ENCODE data around the gene POLE2.

The POLE2 gene

DNA sequence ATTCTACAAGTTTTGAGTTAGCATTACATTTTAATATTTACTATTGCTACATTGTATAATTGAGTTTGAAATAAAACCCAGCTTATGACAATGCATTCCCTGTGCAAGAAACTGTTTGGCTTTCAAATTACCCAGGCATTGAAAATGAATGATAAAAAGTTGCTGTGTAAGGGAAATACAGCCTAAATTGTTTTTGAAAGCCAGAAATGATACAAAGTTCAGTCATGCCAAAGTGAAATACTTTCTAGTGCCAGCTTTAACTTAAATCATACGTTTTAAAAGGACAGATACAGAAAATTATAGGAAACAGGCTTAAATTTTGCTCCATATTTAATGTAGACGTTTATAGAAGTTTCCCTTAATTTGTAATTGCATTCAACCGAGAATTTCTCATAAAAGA is 64.6 kb downstream of the POLE2 start:
- no peak for TF ChIP-seq CTCF (IDR thresholded peaks at IDR 0.05; ENCODE audit: low read depth, low read length)
- no peak for TF ChIP-seq EZH2phosphoT487 (IDR thresholded peaks at IDR 0.05; ENCODE audit: low read depth)
- peak overlapping the region; percentile 96 for H3K4me2 ChIP-seq (ENCODE audit: low read length)
- peaks cover 50% of the 10 kb centered on the region for H3K36me3 ChIP-seq (replicated peaks; ENCODE audit: low read depth, low read length)

DNA sequence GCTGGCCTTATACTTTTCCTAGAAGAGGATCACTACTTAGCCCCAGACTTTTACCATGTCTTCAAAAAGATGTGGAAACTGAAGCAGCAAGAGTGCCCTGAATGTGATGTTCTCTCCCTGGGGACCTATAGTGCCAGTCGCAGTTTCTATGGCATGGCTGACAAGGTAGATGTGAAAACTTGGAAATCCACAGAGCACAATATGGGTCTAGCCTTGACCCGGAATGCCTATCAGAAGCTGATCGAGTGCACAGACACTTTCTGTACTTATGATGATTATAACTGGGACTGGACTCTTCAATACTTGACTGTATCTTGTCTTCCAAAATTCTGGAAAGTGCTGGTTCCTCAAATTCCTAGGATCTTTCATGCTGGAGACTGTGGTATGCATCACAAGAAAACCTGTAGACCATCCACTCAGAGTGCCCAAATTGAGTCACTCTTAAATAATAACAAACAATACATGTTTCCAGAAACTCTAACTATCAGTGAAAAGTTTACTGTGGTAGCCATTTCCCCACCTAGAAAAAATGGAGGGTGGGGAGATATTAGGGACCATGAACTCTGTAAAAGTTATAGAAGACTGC is 65.9 kb downstream of the POLE2 start:
- H3K9me3 ChIP-seq (ENCODE audit: insufficient read depth, low read length) = no peaks in the 10 kb centered on the region
- peak overlapping the region; percentile 94 for H3K9ac ChIP-seq (ENCODE audit: low read length)
- TF ChIP-seq CTCF (IDR thresholded peaks at IDR 0.05; ENCODE audit: low read depth, low read length) = no peak
- TF ChIP-seq EZH2phosphoT487 (IDR thresholded peaks at IDR 0.05; ENCODE audit: low read depth) = no peak
- H3K27me3 ChIP-seq (ENCODE audit: low read depth, low read length) = no peaks in the 10 kb centered on the region
- H3K4me3 ChIP-seq (ENCODE audit: low read length) = peak overlapping the region; percentile 88
- no peak overlapping the region for H2AFZ ChIP-seq (ENCODE audit: low read depth, low read length)
- peaks cover 33% of the 10 kb centered on the region for H3K4me1 ChIP-seq (ENCODE audit: low read length)
- peak overlapping the region; percentile 96 for H3K4me2 ChIP-seq (ENCODE audit: low read length)
- 0 out of 2 replicates have a peak overlapping the region, but pooled peaks have one; percentile 0 for H3K27ac ChIP-seq (ENCODE audit: low read length)
- H3K79me2 ChIP-seq (ENCODE audit: low read length) = peaks cover 99% of the 10 kb centered on the region
- peaks cover 58% of the 10 kb centered on the region for H3K36me3 ChIP-seq (replicated peaks; ENCODE audit: low read depth, low read length)
- peaks cover 44% of the 10 kb centered on the region for H4K20me1 ChIP-seq (ENCODE audit: insufficient read depth, low read length)

More for the DNA sequence above, 64.6 kb downstream of the POLE2 start:
- peak overlapping the region; percentile 3; the same call in 1 of the 2 replicates for H3K27ac ChIP-seq (ENCODE audit: low read length)
- peaks cover 30% of the 10 kb centered on the region for H3K4me1 ChIP-seq (ENCODE audit: low read length)
- peaks cover 33% of the 10 kb centered on the region for H4K20me1 ChIP-seq (ENCODE audit: insufficient read depth, low read length)
- H3K9me3 ChIP-seq (ENCODE audit: insufficient read depth, low read length) = no peaks in the 10 kb centered on the region
- H3K79me2 ChIP-seq (ENCODE audit: low read length) = peaks cover 98% of the 10 kb centered on the region
- no peaks in the 10 kb centered on the region for H3K27me3 ChIP-seq (ENCODE audit: low read depth, low read length)
- no peak overlapping the region for H2AFZ ChIP-seq (ENCODE audit: low read depth, low read length)
- peak overlapping the region; percentile 88 for H3K4me3 ChIP-seq (ENCODE audit: low read length)
- peak overlapping the region; percentile 94 for H3K9ac ChIP-seq (ENCODE audit: low read length)

DNA sequence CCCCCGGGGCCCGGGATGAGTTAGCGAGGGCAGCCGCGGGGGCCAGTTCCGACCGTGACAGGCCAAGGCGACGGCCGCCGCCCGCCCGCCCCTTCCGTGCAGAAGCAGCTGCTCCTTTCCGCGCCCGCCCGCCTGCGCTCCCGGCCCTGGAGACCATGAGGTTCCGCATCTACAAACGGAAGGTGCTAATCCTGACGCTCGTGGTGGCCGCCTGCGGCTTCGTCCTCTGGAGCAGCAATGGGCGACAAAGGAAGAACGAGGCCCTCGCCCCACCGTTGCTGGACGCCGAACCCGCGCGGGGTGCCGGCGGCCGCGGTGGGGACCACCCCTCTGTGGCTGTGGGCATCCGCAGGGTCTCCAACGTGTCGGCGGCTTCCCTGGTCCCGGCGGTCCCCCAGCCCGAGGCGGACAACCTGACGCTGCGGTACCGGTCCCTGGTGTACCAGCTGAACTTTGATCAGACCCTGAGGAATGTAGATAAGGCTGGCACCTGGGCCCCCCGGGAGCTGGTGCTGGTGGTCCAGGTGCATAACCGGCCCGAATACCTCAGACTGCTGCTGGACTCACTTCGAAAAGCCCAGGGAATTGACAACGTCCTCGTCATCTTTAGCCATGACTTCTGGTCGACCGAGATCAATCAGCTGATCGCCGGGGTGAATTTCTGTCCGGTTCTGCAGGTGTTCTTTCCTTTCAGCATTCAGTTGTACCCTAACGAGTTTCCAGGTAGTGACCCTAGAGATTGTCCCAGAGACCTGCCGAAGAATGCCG is 66.7 kb downstream of the POLE2 start:
- Histone ChIP-seq H3K79me2 (ENCODE audit: low read length) (peaks cover 98% of the 10 kb centered on the region), H3K9me3 (ENCODE audit: insufficient read depth, low read length) (no peaks in the 10 kb centered on the region), H3K4me3 (ENCODE audit: low read length) (peak overlapping the region; percentile 88), H2AFZ (ENCODE audit: low read depth, low read length) (no peak overlapping the region), H4K20me1 (ENCODE audit: insufficient read depth, low read length) (peaks cover 44% of the 10 kb centered on the region), H3K27me3 (ENCODE audit: low read depth, low read length) (no peaks in the 10 kb centered on the region), H3K36me3 (replicated peaks; ENCODE audit: low read depth, low read length) (peaks cover 57% of the 10 kb centered on the region), H3K4me2 (ENCODE audit: low read length) (peak overlapping the region; percentile 96), H3K4me1 (ENCODE audit: low read length) (peaks cover 33% of the 10 kb centered on the region), H3K9ac (ENCODE audit: low read length) (peak overlapping the region; percentile 94), H3K27ac (ENCODE audit: low read length) (peak overlapping the region; percentile 89)
- TF ChIP-seq CTCF (IDR thresholded peaks at IDR 0.05; ENCODE audit: low read depth, low read length) (no peak), EZH2phosphoT487 (IDR thresholded peaks at IDR 0.05; ENCODE audit: low read depth) (no peak)

All from OCI-LY3 (cell line).